ENCODE measurements around the gene LEPROT. TPM values are rescaled to one million over a fixed set of nuclear protein-coding genes. Genes with fewer than 3 reads are reported as not detected.

Gene LEPROT
- total and polyA plus RNA-seq, 2 of the 8 experiments (the other 6 are each of a cell fraction or from before 2014, with no cell fraction given) = 25.7 to 27.2 TPM

DNA sequence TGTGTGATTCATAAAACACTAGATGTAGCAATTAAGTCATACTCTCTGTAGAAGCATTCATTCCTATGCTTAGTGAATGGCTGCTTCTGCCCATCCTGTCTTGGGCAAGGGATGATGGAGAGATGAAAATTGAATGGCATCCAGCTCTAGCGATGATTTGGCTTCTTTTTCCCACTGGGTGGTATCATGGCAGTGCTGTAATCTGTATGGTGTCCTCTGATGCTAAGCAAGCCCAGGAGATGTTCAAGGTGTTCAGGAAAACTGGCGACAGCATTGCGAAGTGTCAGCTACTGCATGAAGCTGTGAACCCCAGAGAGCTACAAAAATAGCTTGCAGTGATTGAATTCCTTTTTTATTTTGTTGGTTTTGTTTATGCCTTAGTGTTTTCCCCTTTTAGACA lies 48.9 kb upstream of the LEPROT start:
- H2AFZ ChIP-seq (ENCODE audit: low read length) = no peak overlapping the region
- H3K36me3 ChIP-seq (ENCODE audit: control insufficient read depth in 2 of 4, insufficient read depth in 4 of 4, low read length in 3 of 4) = no peaks in the 10 kb centered on the region
- H3K56ac ChIP-seq (replicated peaks; ENCODE audit: insufficient read length, low read depth, low read length) = no peak overlapping the region
- DNase-seq (ENCODE audit: low read depth in 1 of 2, low spot score in 2 of 2) (no peak), FAIRE-seq (no peak)
- no peak overlapping the region for H3K4ac ChIP-seq (replicated peaks; ENCODE audit: insufficient read length, low read depth, low read length)
- H3K4me2 ChIP-seq (ENCODE audit: insufficient read depth in 1 of 2, low read depth in 2 of 2, low read length in 2 of 2) = no peak overlapping the region
- 94% methylated on average over 3 of the region's 3 CpGs; no CpG with 5 or more reads in 1 of the 2 experiments for WGBS, 2 experiments (ENCODE audit: extremely low coverage in 1 of 2, insufficient coverage in 1 of 2, insufficient read length in 1 of 2, insufficient replicate concordance in 2 of 2, low coverage in 1 of 2, low lambda C conversion rate in 2 of 2, missing lambda C conversion rate in 1 of 2)
- no peak overlapping the region for H2BK12ac ChIP-seq (ENCODE audit: low read depth, low read length)
- no peak overlapping the region for H2BK120ac ChIP-seq (replicated peaks; ENCODE audit: low read depth, low read length)
- H3K23ac ChIP-seq (ENCODE audit: insufficient read length) = no peak overlapping the region
- H3K9me3 ChIP-seq (ENCODE audit: insufficient read depth in 2 of 2, low read depth in 1 of 2, low read length in 1 of 2) = no peaks in the 10 kb centered on the region
- H3K9ac ChIP-seq (replicated peaks in 1 of 4; ENCODE audit: extremely low read depth in 1 of 4, low read depth in 3 of 4, low read length in 3 of 4) = no peak overlapping the region
- no peaks in the 10 kb centered on the region for H4K20me1 ChIP-seq (replicated peaks in 1 of 2; ENCODE audit: control insufficient read depth in 1 of 2, insufficient read depth in 2 of 2, low read length in 2 of 2)
- H2BK15ac ChIP-seq (ENCODE audit: low read length) = no peak overlapping the region
- no peak overlapping the region for H3K27ac ChIP-seq (ENCODE audit: low read depth, low read length)
- ChIA-PET POLR2A (ENCODE audit: partially characterized antibody) (no interaction called here), CTCF (ENCODE audit: partially characterized antibody) (interaction anchor here (0.8 to 2.0 kb wide), 6 partner anchors 9 to 51 kb away, joined by 3 to 4 read pairs (median 4); no protein-coding TSS in a partner anchor)
- H3K4me1 ChIP-seq (replicated peaks in 1 of 4; ENCODE audit: control insufficient read depth in 3 of 4, insufficient read depth in 4 of 4, low read length in 3 of 4) = no peaks in the 10 kb centered on the region
- H3K79me1 ChIP-seq (ENCODE audit: low read depth, low read length) = no peaks in the 10 kb centered on the region
- H3K14ac ChIP-seq (ENCODE audit: insufficient read length) = no peak overlapping the region
- no peak overlapping the region; the same call in 1 of the 2 replicates for H4K8ac ChIP-seq (ENCODE audit: extremely low read depth, insufficient read depth, low read length)
- no peak overlapping the region for H4K5ac ChIP-seq (ENCODE audit: insufficient read length, low read depth, low read length)
- H3K23me2 ChIP-seq (ENCODE audit: low read depth, low read length) = no peaks in the 10 kb centered on the region
- no peak overlapping the region for H2BK5ac ChIP-seq (ENCODE audit: low read depth, low read length)
- H2AK5ac ChIP-seq (ENCODE audit: low read depth, low read length) = no peak overlapping the region
- H2BK20ac ChIP-seq (ENCODE audit: low read length) = no peak overlapping the region
- H3K79me2 ChIP-seq (ENCODE audit: control insufficient read depth in 1 of 2, insufficient read depth in 2 of 2, low read length in 2 of 2) = no peaks in the 10 kb centered on the region
- H3K18ac ChIP-seq (ENCODE audit: extremely low read depth, low read length) = no peak overlapping the region
- no peak overlapping the region for H3K4me3 ChIP-seq (ENCODE audit: extremely low read depth in 1 of 4, insufficient read depth in 2 of 4, low read depth in 3 of 4, low read length in 4 of 4)
- H4K91ac ChIP-seq (replicated peaks; ENCODE audit: insufficient read length, low read length) = no peak overlapping the region
- H3K27me3 ChIP-seq (replicated peaks in 1 of 4; ENCODE audit: control insufficient read depth in 3 of 4, extremely low read depth in 1 of 4, insufficient read depth in 3 of 4, low read length in 3 of 4) = no peaks in the 10 kb centered on the region
- TF ChIP-seq, protein P1, sequence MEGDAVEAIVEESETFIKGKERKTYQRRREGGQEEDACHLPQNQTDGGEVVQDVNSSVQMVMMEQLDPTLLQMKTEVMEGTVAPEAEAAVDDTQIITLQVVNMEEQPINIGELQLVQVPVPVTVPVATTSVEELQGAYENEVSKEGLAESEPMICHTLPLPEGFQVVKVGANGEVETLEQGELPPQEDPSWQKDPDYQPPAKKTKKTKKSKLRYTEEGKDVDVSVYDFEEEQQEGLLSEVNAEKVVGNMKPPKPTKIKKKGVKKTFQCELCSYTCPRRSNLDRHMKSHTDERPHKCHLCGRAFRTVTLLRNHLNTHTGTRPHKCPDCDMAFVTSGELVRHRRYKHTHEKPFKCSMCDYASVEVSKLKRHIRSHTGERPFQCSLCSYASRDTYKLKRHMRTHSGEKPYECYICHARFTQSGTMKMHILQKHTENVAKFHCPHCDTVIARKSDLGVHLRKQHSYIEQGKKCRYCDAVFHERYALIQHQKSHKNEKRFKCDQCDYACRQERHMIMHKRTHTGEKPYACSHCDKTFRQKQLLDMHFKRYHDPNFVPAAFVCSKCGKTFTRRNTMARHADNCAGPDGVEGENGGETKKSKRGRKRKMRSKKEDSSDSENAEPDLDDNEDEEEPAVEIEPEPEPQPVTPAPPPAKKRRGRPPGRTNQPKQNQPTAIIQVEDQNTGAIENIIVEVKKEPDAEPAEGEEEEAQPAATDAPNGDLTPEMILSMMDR (IDR thresholded peaks at IDR 0.05; ENCODE audit: control extremely low read depth in 1 of 3, insufficient read depth in 1 of 3, low read depth in 1 of 3, low read length in 3 of 3) = no peak
- TF ChIP-seq CBX8 (IDR thresholded peaks at IDR 0.05; ENCODE audit: borderline replicate concordance, low read depth, low read length) (no peak), PHF8 (conservative IDR thresholded peaks at IDR 0.05; ENCODE audit: low read depth, low read length) (no peak), TCF12 (IDR thresholded peaks at IDR 0.05; ENCODE audit: low read depth, low read length) (no peak), RAD21 (IDR thresholded peaks at IDR 0.05 in 1 of 2, conservative IDR thresholded peaks at IDR 0.05 in 1 of 2; ENCODE audit: low read depth in 2 of 2, low read length in 2 of 2) (no peak), TEAD4 (IDR thresholded peaks at IDR 0.05; ENCODE audit: low read depth, low read length) (no peak), TAF1 (IDR thresholded peaks at IDR 0.05; ENCODE audit: low read depth, low read length) (no peak), TAF7 (optimal IDR thresholded peaks at IDR 0.05; ENCODE audit: borderline replicate concordance, low read depth, low read length) (no peak), SUZ12 (IDR thresholded peaks at IDR 0.05; ENCODE audit: low read length) (no peak)
- TF ChIP-seq, protein P2, sequence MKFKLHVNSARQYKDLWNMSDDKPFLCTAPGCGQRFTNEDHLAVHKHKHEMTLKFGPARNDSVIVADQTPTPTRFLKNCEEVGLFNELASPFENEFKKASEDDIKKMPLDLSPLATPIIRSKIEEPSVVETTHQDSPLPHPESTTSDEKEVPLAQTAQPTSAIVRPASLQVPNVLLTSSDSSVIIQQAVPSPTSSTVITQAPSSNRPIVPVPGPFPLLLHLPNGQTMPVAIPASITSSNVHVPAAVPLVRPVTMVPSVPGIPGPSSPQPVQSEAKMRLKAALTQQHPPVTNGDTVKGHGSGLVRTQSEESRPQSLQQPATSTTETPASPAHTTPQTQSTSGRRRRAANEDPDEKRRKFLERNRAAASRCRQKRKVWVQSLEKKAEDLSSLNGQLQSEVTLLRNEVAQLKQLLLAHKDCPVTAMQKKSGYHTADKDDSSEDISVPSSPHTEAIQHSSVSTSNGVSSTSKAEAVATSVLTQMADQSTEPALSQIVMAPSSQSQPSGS (IDR thresholded peaks at IDR 0.05; ENCODE audit: low read length) = no peak

All from H1 (cell line).